CD4-positive, alpha-beta T cell treated with Interleukin-4 for 4 hours (primary cell): ENCODE data around the gene TRMT1L.
A peak's percentile ranks its signal among the peaks of the same experiment; 100 is the strongest.
"Not testable (repeated sequence)": the region's sequence is repeated elsewhere in the genome, so short reads cannot be mapped to it uniquely, and the experiment has no call there.

ENCODE experiments used
- DNase-seq: peaks from one replicate; pipeline ENCODE4 v3.0.0-alpha.2; 2020

The TRMT1L gene, protein sequence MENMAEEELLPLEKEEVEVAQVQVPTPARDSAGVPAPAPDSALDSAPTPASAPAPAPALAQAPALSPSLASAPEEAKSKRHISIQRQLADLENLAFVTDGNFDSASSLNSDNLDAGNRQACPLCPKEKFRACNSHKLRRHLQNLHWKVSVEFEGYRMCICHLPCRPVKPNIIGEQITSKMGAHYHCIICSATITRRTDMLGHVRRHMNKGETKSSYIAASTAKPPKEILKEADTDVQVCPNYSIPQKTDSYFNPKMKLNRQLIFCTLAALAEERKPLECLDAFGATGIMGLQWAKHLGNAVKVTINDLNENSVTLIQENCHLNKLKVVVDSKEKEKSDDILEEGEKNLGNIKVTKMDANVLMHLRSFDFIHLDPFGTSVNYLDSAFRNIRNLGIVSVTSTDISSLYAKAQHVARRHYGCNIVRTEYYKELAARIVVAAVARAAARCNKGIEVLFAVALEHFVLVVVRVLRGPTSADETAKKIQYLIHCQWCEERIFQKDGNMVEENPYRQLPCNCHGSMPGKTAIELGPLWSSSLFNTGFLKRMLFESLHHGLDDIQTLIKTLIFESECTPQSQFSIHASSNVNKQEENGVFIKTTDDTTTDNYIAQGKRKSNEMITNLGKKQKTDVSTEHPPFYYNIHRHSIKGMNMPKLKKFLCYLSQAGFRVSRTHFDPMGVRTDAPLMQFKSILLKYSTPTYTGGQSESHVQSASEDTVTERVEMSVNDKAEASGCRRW

DNA sequence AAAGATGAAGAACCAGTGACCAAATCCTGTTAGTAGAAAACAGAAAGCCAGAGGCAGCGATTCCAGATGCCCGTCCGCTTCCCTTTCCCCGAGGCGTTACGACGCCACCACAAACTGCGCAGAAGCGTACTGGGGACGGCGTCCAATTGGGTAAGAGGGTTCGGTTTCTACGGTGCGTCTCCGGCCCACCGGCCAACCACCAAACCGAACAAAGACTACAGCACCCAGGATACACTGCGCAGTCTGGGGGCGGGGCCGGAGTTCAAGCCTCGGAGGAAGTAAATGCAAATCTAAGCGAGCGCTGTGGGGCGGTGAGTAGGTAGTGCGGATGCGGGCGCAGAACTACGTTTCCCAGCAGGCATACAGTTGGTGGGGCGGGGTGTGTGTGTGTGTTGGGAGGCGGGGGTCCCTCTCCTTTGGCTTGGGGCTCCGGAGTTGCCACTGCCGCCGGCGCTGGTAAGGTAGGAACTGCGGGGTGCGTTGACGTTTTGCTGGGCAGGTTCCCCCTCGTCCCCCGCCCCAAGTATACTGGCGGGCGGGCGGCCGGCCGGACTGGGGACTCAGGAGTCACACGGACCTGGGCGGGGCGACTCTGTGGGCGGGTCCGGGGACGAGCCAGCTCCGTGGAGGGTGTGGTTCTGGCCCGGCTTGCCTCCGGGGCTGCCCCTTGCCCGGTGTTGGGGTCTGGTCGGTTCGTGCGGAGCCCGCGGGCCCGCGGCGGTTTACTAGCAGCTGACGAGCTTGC, at the start of gene TRMT1L, which contains the start of gene SWT1:
TSS of gene TRMT1L (minus strand) at position 100 of the 745 bp plus-strand sequence. CDS start 241 bp downstream, outside the sequence.
TSS of gene SWT1 (plus strand) at position 314 of the 745 bp plus-strand sequence. CDS start 3,675 bp downstream, outside the sequence.
- peak; percentile 98 for DNase-seq

DNA sequence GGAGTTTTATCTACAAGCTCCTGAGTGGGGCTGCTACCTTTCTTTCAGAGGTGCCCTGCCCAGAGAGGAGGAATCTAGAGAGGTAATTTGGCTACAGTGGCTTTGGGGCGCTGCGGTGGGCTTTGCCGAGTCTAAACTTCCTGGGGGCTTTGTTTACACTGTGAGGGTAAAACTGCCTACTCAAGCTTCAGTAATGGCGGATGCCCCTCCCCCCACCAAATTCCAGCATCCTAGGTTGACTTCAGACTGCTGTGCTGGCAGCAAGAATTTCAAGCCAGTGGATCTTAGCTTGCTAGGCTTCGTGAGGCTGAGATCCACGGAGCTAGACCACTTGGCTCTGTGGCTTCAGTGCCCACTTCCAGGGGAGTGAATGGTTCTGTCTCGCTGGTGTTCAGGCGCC, 44.1 kb upstream of the TRMT1L start:
- DNase-seq = no peak

DNA sequence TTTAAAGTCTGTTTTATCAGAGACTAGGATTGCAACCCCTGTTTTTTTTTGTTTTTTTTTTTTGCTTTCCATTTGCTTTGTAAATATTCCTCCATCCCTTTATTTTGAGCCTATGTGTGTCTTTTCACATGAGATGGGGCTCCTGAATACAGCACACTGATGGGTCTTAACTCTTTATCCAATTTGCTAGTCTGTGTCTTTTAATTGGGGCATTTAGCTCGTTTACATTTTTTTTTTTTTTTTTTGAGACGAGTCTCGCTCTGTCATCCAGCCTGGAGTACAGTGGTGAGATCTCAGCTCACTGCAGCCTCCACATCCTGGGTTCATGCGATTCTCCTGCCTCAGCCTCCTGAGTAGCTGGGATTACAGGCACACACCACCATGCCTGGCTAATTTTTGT, 42.0 kb upstream of the TRMT1L start:
- not testable (repeated sequence) for DNase-seq

DNA sequence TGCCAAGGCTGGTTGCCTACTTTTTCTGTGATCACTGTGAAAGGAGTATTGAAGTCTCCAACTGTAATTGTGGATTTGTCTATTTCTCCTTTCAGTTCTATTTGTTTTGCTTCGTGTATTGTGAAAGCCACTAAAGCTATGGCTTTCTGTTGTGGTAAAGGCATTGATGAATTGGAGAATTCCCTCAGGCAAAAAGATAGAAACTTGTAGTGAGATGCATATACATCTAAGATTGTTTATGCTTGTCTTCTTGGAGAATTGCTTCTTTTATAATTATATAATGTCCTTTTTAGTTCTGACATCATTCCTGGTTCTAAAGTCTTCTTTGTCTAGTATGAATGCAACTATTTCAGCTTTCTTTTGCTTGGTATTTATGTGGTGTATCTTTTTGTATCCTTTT, 37.0 kb upstream of the TRMT1L start:
- no peak for DNase-seq

DNA sequence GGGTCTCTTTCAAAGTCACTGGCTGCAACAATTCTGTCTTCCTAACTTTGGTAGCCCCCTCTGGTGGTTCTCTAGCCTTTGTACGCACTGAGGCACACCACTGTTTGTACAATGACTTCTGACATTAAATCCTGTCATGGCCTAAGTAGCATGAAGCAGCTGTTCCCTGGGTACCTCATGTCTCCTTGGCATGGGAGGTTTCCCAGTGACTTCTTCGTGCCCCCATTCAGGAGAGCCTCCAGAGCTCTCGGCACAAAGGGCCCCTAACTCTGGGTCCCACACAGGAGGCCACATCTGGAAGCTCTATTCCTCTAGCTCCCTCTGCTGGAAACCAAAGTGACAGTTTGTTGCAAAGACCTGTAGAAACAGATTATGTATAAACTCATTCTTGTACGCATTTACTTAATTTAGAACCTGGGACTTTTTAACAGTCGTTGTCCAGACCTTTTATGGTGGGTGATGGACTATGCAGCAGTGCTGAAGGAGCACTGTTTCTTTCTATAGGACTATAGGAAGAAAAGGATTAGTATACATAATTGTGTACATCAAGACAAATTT, 13.6 kb upstream of the TRMT1L start:
- DNase-seq = peak; percentile 60

DNA sequence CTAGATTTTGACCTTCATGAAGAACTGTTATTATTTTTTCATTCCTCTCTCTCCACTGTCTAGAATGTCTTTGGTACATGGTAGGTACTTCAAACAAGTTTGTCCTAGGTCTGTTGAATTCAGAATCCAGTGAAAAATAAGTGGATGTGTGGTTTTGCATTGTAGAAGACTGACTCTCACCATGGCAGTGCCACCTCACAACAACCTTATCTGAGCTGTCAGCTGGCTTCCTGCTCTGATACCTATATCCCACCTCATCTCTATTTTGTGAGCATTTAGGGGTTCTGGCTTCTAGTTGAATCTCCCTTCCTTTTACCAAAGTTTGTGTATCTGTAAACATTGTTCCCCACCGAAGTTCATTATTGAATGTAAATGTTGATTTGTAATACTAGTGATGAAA, 9.4 kb upstream of the TRMT1L start:
- DNase-seq = no peak

DNA sequence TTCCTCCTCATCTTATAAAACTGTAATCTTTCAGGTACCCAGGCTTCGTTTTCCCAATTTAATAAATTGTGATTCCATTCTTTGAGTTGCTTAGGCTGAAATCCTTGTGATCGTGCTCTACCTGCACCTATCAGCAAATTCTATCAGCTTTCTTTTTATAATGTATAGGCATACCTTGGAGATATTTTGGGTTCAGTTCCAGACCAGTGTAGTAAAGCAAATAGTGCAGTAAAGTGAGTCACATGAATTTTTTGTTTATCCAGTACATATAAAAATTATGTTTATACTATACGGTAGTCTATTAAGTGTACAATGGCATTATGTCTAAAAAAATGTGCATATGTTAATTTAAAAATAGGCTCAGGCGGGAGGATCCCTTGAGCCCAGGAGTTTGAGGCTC, 5.7 kb upstream of the TRMT1L start:
- DNase-seq = no peak

DNA sequence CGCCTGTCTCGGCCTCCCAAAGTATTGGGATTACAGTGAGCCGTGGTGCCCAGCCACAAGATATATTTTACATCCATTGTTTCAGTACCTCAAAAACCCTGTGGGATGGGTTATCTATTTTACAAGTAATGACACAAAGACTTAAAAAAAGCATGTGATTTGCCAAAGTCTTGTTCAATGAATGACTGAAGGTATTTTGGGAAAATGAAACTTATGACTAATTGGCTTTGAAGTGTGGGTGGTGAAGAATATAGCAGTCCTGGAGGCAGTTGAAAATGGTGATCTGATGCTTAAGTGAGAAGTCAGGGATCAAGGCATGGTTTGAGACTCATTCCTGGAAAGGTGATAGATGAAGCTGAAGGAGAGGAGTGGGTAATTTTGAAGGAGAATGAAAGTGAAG, 3.2 kb upstream of the TRMT1L start:
- no peak for DNase-seq

DNA sequence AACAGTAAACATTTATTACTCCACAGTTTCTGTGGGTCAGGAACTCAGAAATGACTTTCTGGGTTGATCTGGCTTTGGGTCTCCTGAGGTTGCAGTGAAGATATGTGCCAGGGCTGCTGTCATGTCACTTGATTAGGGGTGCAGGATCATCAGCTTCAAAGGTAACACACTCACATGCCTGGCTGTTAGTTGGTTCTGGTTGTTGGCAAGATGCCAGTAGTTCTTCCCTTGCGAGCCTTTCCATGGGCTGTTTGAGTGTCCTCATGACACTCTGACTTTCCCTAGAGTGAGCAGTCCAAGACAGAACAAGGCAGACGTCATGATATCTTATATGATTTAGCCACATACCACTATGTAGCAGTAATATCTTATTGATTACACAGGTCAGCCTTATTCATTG, 2.0 kb upstream of the TRMT1L start:
- no peak for DNase-seq

DNA sequence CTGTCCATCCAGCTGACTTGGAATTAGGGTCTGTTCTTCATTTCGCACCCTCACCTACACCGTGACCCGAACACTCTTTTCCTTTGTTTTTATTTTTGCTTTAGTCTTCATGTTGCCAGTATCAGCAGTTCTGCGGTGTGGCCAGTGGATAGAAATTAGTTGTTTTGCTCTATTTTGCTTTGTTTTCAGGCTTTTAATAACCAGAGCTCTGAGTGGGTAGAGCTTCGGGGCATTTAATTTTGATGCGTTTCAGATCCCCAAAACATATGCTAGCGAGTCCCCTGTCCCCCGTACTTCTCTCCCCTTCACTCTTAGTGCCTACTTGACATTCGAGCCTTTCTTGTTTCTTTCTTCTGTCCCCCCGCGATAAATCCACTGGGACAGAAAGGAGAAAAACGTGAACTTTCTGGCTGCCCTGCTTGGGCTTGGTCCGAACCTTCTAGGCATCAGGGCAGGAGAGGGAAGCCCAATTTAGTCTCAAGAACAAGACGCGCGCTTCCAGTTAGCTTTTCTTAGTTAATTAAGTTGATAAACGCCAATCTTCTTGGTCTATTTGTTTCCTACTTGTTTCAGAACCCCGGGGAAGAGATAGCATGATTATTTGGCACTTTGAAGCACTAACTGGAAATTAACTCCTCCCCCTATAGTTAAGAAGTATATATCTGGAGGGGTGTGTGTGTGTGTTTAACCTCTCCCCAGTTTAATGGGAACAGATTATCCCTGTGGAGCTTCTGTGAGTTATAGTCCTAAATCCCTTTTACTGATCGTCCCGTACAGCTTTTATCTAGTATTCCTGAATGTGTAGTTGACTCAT, 1.1 kb upstream of the TRMT1L start:
- no peak for DNase-seq

DNA sequence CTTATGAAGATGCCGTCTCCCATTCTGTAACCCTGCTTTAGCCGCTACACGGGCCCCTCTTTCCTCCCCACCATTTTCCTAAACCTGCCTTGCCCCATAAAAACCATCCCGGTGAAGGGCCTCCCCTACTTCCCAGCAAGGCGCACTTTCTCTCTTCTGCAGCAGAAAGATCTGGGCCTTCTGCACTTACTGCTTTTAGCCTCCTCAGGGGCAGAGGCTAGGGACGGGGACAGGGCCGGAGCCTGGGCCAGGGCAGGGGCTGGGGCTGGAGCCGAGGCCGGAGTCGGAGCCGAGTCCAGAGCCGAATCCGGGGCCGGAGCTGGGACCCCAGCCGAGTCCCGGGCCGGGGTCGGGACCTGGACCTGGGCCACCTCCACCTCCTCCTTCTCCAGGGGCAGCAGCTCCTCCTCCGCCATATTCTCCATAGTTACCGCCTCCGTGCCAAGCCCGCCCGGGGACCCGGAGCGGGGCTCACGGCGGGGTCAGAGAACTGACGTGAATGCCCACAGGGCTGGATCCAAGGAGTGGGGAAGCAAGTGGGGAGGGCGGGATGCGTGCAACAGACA, 382 bp downstream of the TRMT1L start:
- no peak for DNase-seq

DNA sequence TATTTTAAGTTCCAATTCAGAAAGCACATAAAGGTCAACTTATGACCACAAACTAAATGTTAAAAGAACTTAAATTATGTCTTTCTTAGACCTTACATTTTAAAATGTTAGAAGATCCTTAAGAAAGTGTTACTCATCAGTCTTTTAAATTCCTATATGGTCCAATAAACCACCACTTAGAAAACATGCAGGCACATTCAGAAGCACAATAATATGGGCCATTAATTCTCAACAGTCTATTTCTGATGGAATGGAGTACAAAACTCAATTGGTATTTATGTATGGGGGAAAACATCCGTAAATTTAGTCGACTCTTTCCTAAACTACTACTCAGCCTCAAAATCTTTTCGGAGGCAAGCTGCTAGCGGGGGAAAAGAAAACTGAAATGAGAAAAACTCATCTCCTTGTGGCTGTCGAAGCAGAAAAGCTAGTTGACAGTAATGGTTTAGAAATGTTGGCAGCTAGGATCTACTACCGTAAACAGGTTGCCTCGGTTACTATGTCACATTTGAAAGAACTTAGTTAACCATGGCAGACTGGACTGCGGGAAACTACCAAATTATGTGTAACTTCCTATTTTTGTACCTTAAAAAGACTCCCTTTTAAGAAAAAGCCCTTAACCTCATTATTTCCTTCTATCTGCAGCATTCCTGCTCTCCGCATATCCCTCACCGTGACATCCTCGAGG, 1.0 kb downstream of the TRMT1L start:
- peak; percentile 32 for DNase-seq

DNA sequence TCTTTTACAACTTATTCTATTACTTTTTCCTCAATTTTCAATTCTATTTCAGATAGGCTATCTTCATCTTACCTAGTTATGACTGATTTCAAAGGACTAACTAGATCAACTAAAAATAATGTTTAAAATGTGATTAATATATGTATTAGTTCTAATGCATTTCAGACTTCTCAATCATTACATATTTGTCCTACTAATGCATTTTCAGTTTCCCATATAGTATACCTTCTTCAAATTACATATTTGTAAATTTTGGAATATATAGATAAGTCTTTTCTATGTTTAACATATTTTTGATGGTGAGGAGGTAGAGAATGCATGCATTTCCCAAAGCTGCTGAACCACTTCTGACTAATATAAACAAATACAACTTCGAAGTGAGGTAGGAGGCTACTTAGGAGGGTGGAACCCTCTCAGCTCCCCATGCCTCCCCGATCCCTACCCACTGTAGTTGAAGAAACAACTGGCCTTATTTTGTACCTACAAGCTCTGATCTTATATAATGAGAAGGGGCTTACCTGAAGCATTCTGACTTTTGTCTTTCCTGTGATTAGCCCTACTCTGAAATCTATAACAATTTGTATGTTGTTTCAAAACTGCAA, 1.7 kb downstream of the TRMT1L start:
- no peak for DNase-seq

DNA sequence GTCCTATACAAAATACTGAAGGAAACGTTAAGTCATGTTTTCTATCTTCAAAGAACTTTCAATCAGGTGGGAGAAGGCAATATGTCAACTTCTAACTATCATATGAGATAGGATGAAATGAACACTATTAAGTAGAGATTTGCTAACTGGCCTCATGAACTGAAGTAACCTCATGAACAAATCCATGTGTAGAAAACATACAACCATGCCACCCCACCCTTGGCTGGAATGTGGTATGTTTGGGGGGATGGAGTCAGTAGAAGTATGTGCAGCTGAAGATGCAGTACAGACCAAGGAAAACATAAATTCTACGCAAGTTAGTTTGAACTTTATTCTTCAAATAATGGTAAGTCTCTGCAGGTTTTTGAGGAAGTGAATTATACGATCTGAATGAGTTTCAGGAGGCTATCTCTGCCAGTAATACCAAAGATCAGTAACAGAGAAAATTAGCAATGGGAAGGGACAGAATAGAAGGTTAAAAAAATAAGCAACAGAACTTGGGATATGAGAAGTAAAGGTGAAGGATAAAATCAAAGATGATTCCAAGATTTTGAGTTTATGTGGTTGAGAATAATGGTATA, 4.5 kb downstream of the TRMT1L start:
- no peak for DNase-seq

DNA sequence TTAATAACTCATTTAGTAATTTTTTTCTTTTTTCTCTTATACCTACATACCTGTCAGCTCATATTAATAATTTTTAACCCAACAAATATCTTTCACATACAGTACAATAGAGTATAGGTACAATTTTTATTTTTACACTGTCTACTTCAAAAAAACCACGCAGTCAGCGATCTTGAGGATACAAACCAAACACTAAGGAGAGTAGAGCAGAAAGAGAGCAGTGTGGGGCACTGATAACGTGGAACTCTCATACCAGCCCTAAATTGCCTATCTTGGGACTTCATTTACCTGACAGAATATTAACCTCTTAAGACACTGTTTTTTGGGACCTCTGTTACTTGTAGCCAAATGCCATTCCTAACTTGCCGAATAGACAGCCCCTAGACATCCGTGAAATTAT, 5.5 kb downstream of the TRMT1L start:
- DNase-seq = no peak

DNA sequence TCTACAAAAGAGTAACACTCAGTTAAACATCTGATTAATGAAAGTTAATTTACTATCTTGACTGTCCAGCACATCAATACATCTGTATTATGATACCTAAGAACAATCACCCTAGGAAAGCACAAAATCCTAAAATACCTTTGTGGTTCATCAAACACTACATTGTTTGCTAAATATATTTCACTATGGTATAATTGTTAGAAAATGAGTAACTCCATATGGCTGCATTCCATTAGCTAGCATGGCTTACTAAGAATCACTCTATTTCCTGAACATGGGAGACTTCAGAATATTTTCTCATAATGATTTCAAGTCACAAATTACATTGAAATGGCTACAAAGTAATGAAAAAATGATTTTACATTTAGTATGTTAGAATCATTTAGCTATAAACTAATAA, 12.5 kb downstream of the TRMT1L start:
- DNase-seq = no peak

DNA sequence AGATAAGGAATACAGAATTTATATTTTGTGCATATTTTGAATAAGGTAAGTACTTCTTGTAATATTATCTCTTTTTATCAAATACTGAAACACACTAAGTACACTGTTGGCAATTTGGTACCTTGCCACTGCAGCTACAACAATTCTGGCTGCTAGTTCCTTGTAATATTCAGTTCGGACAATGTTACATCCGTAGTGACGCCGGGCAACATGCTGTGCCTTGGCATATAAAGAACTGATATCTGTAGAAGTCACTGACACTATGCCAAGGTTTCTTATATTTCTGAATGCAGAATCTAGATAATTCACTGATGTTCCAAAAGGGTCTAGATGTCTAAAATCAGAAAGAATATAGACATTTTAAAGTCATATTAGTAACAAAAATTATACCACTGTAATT, 17.5 kb downstream of the TRMT1L start:
- DNase-seq = no peak

DNA sequence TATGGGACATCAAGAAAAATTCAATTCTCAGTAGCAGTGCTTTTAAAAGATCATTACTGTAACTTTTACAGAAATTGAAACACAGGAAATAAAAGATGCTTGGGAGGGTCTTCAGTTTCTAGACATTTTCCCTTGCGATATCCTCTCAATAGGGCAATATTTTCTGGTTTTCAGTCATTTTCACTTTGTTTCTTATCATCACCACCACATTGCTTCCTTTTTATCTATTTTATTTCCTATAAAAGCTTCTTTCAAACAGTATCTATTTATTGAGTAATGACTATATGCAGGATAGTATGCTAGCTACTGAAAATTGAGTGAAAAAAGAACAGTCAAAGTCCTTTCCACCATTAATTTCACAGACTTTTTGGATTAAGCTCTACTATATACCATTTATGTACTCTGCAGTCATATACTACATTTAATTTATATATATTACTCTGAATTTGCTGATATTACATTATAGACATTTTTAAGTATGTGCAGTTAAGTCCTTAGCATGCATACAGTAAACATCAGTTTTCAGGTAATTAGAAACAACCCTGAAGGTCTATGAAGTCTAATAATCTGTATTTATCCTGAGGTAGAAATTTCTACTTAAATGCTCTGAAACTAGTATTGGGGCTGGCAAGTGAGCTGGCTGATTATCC, 18.7 kb downstream of the TRMT1L start:
- DNase-seq = no peak

DNA sequence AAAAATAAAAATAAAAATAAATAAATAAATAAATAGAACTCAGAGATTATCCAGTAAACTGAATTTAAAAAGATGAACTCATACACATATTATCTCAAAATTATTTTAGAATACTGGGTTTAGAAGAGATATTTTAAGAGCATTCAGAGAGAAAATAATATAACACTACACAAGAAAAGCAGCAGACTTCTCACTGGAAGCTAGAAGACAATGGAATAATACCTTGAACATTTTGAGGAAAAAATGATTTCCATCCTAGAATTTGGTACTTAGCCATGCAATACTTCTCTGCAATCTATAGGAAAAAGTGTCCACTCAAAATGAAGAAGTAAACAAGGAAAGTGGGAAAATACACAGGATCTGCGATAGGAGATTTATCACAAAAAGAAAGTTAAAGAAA, 24.2 kb downstream of the TRMT1L start:
- no peak for DNase-seq

DNA sequence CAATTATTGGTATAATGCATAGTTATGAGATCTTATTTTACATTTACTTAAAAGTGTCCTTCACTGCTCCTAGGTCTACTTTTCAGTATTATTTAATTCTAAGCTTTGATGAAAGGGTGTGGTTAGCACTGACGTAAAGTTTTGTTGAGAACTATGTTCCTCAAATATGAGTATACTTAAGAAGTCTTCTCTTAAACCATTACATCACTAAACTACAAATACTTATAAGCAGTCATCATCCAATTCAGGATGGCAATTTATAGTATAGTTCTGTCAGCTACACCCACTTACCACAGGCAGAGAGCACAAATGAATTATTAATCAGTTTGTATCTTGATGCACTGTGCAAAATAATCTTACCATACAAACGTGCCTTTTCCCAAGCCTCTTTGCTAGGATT, 27.0 kb downstream of the TRMT1L start:
- DNase-seq = no peak
